ENCODE results near the gene SEMA4C. TPM values are rescaled to one million over a fixed set of nuclear protein-coding genes. Genes with fewer than 3 reads are reported as not detected.
A peak's percentile ranks its signal among the peaks of the same experiment; 100 is the strongest.

SEMA4C gene
- total RNA-seq, 1 donor from 2014 or later, result 32.0 TPM

- intact Hi-C loops (cut with micrococcal nuclease), result no loop called here
- Mint-ChIP-seq H3K27ac (no peak overlapping the region), H3K36me3 (ENCODE audit: low read depth) (peaks cover 70% of the 10 kb centered on the region), H3K4me3 (ENCODE audit: low read depth) (no peak overlapping the region), H3K27me3 (ENCODE audit: low read depth) (no peaks in the 10 kb centered on the region), H3K9me3 (no peaks in the 10 kb centered on the region), H3K4me1 (ENCODE audit: low read depth) (no peaks in the 10 kb centered on the region)
- no peak for DNase-seq (ENCODE audit: low spot score)
Measured at GRCh38 chr2:96832754-96833507, 36.9 kb downstream of the SEMA4C start.

- Mint-ChIP-seq H3K9me3 (no peaks in the 10 kb centered on the region), H3K36me3 (ENCODE audit: low read depth) (peaks cover 74% of the 10 kb centered on the region), H3K4me1 (ENCODE audit: low read depth) (no peaks in the 10 kb centered on the region), H3K27me3 (ENCODE audit: low read depth) (no peaks in the 10 kb centered on the region), H3K4me3 (ENCODE audit: low read depth) (no peak overlapping the region), H3K27ac (no peak overlapping the region)
- intact Hi-C loops (cut with micrococcal nuclease), result no loop called here
- no peak for DNase-seq (ENCODE audit: low spot score)
Measured at GRCh38 chr2:96832408-96832753, 37.5 kb downstream of the SEMA4C start.

GRCh38 chr2:96831679-96832078 lies 38.2 kb downstream of the SEMA4C start:
- intact Hi-C loops (cut with micrococcal nuclease), result no loop called here
- no peak overlapping the region for H3K4me3 Mint-ChIP-seq (ENCODE audit: low read depth)
- no peak for DNase-seq (ENCODE audit: low spot score)
- H3K36me3 Mint-ChIP-seq (ENCODE audit: low read depth), result peaks cover 75% of the 10 kb centered on the region
- no peak overlapping the region for H3K27ac Mint-ChIP-seq
- no peaks in the 10 kb centered on the region for H3K9me3 Mint-ChIP-seq
- no peaks in the 10 kb centered on the region for H3K4me1 Mint-ChIP-seq (ENCODE audit: low read depth)
- no peaks in the 10 kb centered on the region for H3K27me3 Mint-ChIP-seq (ENCODE audit: low read depth)

- Mint-ChIP-seq H3K27me3 (ENCODE audit: low read depth) (no peaks in the 10 kb centered on the region), H3K9me3 (no peaks in the 10 kb centered on the region), H3K4me1 (ENCODE audit: low read depth) (no peaks in the 10 kb centered on the region), H3K4me3 (ENCODE audit: low read depth) (no peak overlapping the region), H3K27ac (no peak overlapping the region), H3K36me3 (ENCODE audit: low read depth) (peaks cover 73% of the 10 kb centered on the region)
- DNase-seq (ENCODE audit: low spot score), result no peak
- intact Hi-C loops (cut with micrococcal nuclease), result no loop called here
Measured at GRCh38 chr2:96830044-96830562, 39.8 kb downstream of the SEMA4C start.

GRCh38 chr2:96828874-96829273 lies 41.0 kb downstream of the SEMA4C start:
- Mint-ChIP-seq H3K27ac (no peak overlapping the region), H3K27me3 (ENCODE audit: low read depth) (no peaks in the 10 kb centered on the region), H3K36me3 (ENCODE audit: low read depth) (peaks cover 64% of the 10 kb centered on the region), H3K9me3 (no peaks in the 10 kb centered on the region), H3K4me3 (ENCODE audit: low read depth) (no peak overlapping the region), H3K4me1 (ENCODE audit: low read depth) (no peaks in the 10 kb centered on the region)
- intact Hi-C loops (cut with micrococcal nuclease), result no loop called here
- no peak for DNase-seq (ENCODE audit: low spot score)

- H3K36me3 Mint-ChIP-seq (ENCODE audit: low read depth), result peaks cover 63% of the 10 kb centered on the region
- intact Hi-C loops (cut with micrococcal nuclease), result no loop called here
- no peak overlapping the region for H3K4me3 Mint-ChIP-seq (ENCODE audit: low read depth)
- no peaks in the 10 kb centered on the region for H3K9me3 Mint-ChIP-seq
- no peak overlapping the region for H3K27ac Mint-ChIP-seq
- no peaks in the 10 kb centered on the region for H3K4me1 Mint-ChIP-seq (ENCODE audit: low read depth)
- H3K27me3 Mint-ChIP-seq (ENCODE audit: low read depth), result no peaks in the 10 kb centered on the region
- no peak for DNase-seq (ENCODE audit: low spot score)
Measured at GRCh38 chr2:96828436-96828835, 41.4 kb downstream of the SEMA4C start.

- Mint-ChIP-seq H3K27ac (no peak overlapping the region), H3K36me3 (ENCODE audit: low read depth) (peaks cover 55% of the 10 kb centered on the region), H3K4me3 (ENCODE audit: low read depth) (no peak overlapping the region), H3K4me1 (ENCODE audit: low read depth) (peaks cover 2% of the 10 kb centered on the region), H3K9me3 (no peaks in the 10 kb centered on the region), H3K27me3 (ENCODE audit: low read depth) (no peaks in the 10 kb centered on the region)
- DNase-seq (ENCODE audit: low spot score), result no peak
- intact Hi-C loops (cut with micrococcal nuclease), result no loop called here
Measured at GRCh38 chr2:96826546-96827278, 43.2 kb downstream of the SEMA4C start.

- H3K9me3 Mint-ChIP-seq, result no peaks in the 10 kb centered on the region
- H3K4me1 Mint-ChIP-seq (ENCODE audit: low read depth), result peaks cover 16% of the 10 kb centered on the region
- H3K27me3 Mint-ChIP-seq (ENCODE audit: low read depth), result no peaks in the 10 kb centered on the region
- intact Hi-C loops (cut with micrococcal nuclease), result no loop called here
- H3K36me3 Mint-ChIP-seq (ENCODE audit: low read depth), result peaks cover 54% of the 10 kb centered on the region
- H3K4me3 Mint-ChIP-seq (ENCODE audit: low read depth), result no peak overlapping the region
- DNase-seq (ENCODE audit: low spot score), result no peak
- no peak overlapping the region for H3K27ac Mint-ChIP-seq
Measured at GRCh38 chr2:96825057-96825456, 44.8 kb downstream of the SEMA4C start.

GRCh38 chr2:96824079-96824870 lies 45.6 kb downstream of the SEMA4C start:
- peaks cover 24% of the 10 kb centered on the region for H3K4me1 Mint-ChIP-seq (ENCODE audit: low read depth)
- H3K36me3 Mint-ChIP-seq (ENCODE audit: low read depth), result peaks cover 55% of the 10 kb centered on the region
- H3K27ac Mint-ChIP-seq, result no peak overlapping the region
- no peak for DNase-seq (ENCODE audit: low spot score)
- intact Hi-C loops (cut with micrococcal nuclease), result no loop called here
- no peaks in the 10 kb centered on the region for H3K27me3 Mint-ChIP-seq (ENCODE audit: low read depth)
- no peaks in the 10 kb centered on the region for H3K9me3 Mint-ChIP-seq
- no peak overlapping the region for H3K4me3 Mint-ChIP-seq (ENCODE audit: low read depth)

GRCh38 chr2:96823198-96823597 lies 46.7 kb downstream of the SEMA4C start:
- DNase-seq (ENCODE audit: low spot score), result no peak
- Mint-ChIP-seq H3K9me3 (no peaks in the 10 kb centered on the region), H3K27me3 (ENCODE audit: low read depth) (no peaks in the 10 kb centered on the region), H3K27ac (no peak overlapping the region), H3K4me1 (ENCODE audit: low read depth) (peaks cover 31% of the 10 kb centered on the region), H3K36me3 (ENCODE audit: low read depth) (peaks cover 57% of the 10 kb centered on the region), H3K4me3 (ENCODE audit: low read depth) (no peak overlapping the region)
- intact Hi-C loops (cut with micrococcal nuclease), result no loop called here

- no peaks in the 10 kb centered on the region for H3K27me3 Mint-ChIP-seq (ENCODE audit: low read depth)
- DNase-seq (ENCODE audit: low spot score), result no peak
- H3K4me3 Mint-ChIP-seq (ENCODE audit: low read depth), result no peak overlapping the region
- peaks cover 57% of the 10 kb centered on the region for H3K36me3 Mint-ChIP-seq (ENCODE audit: low read depth)
- H3K27ac Mint-ChIP-seq, result no peak overlapping the region
- peaks cover 35% of the 10 kb centered on the region for H3K4me1 Mint-ChIP-seq (ENCODE audit: low read depth)
- intact Hi-C loops (cut with micrococcal nuclease), result no loop called here
- H3K9me3 Mint-ChIP-seq, result no peaks in the 10 kb centered on the region
Measured at GRCh38 chr2:96822786-96823185, 47.1 kb downstream of the SEMA4C start.

GRCh38 chr2:96821113-96821675 lies 48.7 kb downstream of the SEMA4C start:
- Mint-ChIP-seq H3K27ac (peak overlapping the region; percentile 19), H3K4me1 (ENCODE audit: low read depth) (peaks cover 38% of the 10 kb centered on the region), H3K4me3 (ENCODE audit: low read depth) (no peak overlapping the region), H3K9me3 (no peaks in the 10 kb centered on the region), H3K27me3 (ENCODE audit: low read depth) (no peaks in the 10 kb centered on the region), H3K36me3 (ENCODE audit: low read depth) (peaks cover 55% of the 10 kb centered on the region)
- no peak for DNase-seq (ENCODE audit: low spot score)
- intact Hi-C loops (cut with micrococcal nuclease), result no loop called here
